HG03342 (cell line): ENCODE results near the gene TSN.
"Not testable (repeated sequence)": the region's sequence is repeated elsewhere in the genome, so short reads cannot be mapped to it uniquely, and the experiment has no call there.

Experiments used
- ATAC-seq: cut with Tn5 transposase; IDR thresholded peaks from one replicate; pipeline ENCODE4 v1.9.1; 2021; ENCODE audit warnings: mild to moderate bottlenecking, moderate library complexity; ENCODE audit not compliant: unreplicated experiment

Gene TSN

GRCh38 chr2:121796239-121796638 lies 40.8 kb downstream of the TSN start:
- ATAC-seq = no peak

GRCh38 chr2:121798617-121799016 lies 43.2 kb downstream of the TSN start:
- ATAC-seq = no peak

- ATAC-seq = no peak
These were observed 46.5 kb downstream of the TSN start for GRCh38 chr2:121801916-121802315.

- no peak for ATAC-seq
These were observed 48.1 kb downstream of the TSN start for GRCh38 chr2:121803503-121803902.

GRCh38 chr2:121804340-121804739 lies 48.9 kb downstream of the TSN start:
- ATAC-seq = peak; percentile 82

GRCh38 chr2:121804997-121805765 lies 49.7 kb downstream of the TSN start:
- peak; percentile 48 for ATAC-seq

- no peak for ATAC-seq
These were observed 50.3 kb downstream of the TSN start for GRCh38 chr2:121805766-121806143.

GRCh38 chr2:121807771-121808170 lies 52.3 kb downstream of the TSN start:
- ATAC-seq = not testable (repeated sequence)

- ATAC-seq = no peak
These were observed 54.2 kb downstream of the TSN start for GRCh38 chr2:121809607-121810006.

- peak; percentile 92 for ATAC-seq
These were observed 55.8 kb downstream of the TSN start for GRCh38 chr2:121810959-121811853.

GRCh38 chr2:121813083-121813482 lies 57.6 kb downstream of the TSN start:
- not testable (repeated sequence) for ATAC-seq

GRCh38 chr2:121815216-121815615 lies 59.8 kb downstream of the TSN start:
- ATAC-seq = no peak

GRCh38 chr2:121816797-121817196 lies 61.3 kb downstream of the TSN start:
- no peak for ATAC-seq

- ATAC-seq = not testable (repeated sequence)
These were observed 61.9 kb downstream of the TSN start for GRCh38 chr2:121817304-121817703.
